HepG2 (cell line): ENCODE measurements around the gene CECR2. TPM values are rescaled to one million over a fixed set of nuclear protein-coding genes. Genes with fewer than 3 reads are reported as not detected.

Experiments
- ATAC-seq: fragments of 200-7000 bp; cut with Tn5 transposase; 3 replicates; pipeline ENCODE4 v1.9.1; 2020; ENCODE audit warnings: mild to moderate bottlenecking, moderate library complexity
- BruUV-seq: library from RNA; stranded (reverse); fragments of 400-500 nt; replicated peaks from 2 replicates; lab custom pipeline; 2021; lab: Mats Ljungman, UMichigan
- CTCF ChIA-PET: fragments of 300-600 bp; formaldehyde crosslinking; extraction: SDS; loops from one replicate; lab custom pipeline; 2021; ENCODE audit warnings: low total read pairs, inconsistent platforms, low intra/inter-chr PET ratio; lab: Yijun Ruan, JAX
- POLR2A ChIA-PET: fragments of 350-600 bp; sonication (Branson Sonifier 250); formaldehyde crosslinking; loops from one replicate; lab custom pipeline; 2020; ENCODE audit warnings: antibody characterized with exemption, inconsistent platforms; lab: Yijun Ruan, JAX
- DNase-seq: peaks from one replicate; pipeline ENCODE4 v3.0.0-alpha.2; 2015; ENCODE audit warnings: low spot score
- FAIRE-seq: peaks from 3 replicates; lab custom pipeline; 2011; peaks lifted over from hg19 to GRCh38; lab: Jason Lieb, UNC
- H2AFZ ChIP-seq: one replicate; pipeline ENCODE4 v1.6.1; 2011; ENCODE audit warnings: low read length, inconsistent platforms
- H3K27ac ChIP-seq: fragments of 300-600 bp; 3 replicates; pipeline ENCODE4 v1.8.0; 2011; ENCODE audit warnings: mixed run types, mild to moderate bottlenecking, mixed read lengths, low read length, inconsistent platforms; ENCODE audit not compliant: insufficient read depth; ENCODE audit errors: extremely low read length
- H3K27me3 ChIP-seq, 2 experiments: fragments of 200-600 bp in 1 of 2; 2 replicates in 1 of 2; 3 replicates in 1 of 2; pipeline versions ENCODE4 v1.6.0 to v1.8.0; 2011; ENCODE audit warnings: low read length in 2 of 2, mild to moderate bottlenecking in 2 of 2, moderate library complexity in 2 of 2, inconsistent platforms in 1 of 2; ENCODE audit not compliant: insufficient read depth in 2 of 2, control insufficient read depth in 1 of 2
- H3K36me3 ChIP-seq, 2 experiments: fragments of 200-600 bp in 1 of 2; replicated peaks in 1 of 2; 2 replicates in 1 of 2; 3 replicates in 1 of 2; pipeline versions ENCODE4 v1.5.1 to v1.8.0; 2011; ENCODE audit warnings: low read length in 2 of 2, inconsistent platforms in 1 of 2; ENCODE audit not compliant: insufficient read depth in 2 of 2, control insufficient read depth in 1 of 2
- H3K4me1 ChIP-seq: 2 replicates; pipeline ENCODE4 v1.5.1; 2012; ENCODE audit warnings: low read length, inconsistent platforms; ENCODE audit not compliant: insufficient read depth
- H3K4me2 ChIP-seq: 2 replicates; pipeline ENCODE4 v1.6.0; 2011; ENCODE audit warnings: low read depth, low read length, inconsistent platforms
- H3K4me3 ChIP-seq, 3 experiments: fragments of 200-600 bp in 1 of 3; sonication (generic), shearing (Covaris generic) in 1 of 3; replicated peaks in 1 of 3; 2 replicates each; pipeline ENCODE4 v1.5.1; 2011 to 2016; ENCODE audit warnings: low read length in 3 of 3, inconsistent platforms in 2 of 3, low read depth in 2 of 3, mild to moderate bottlenecking in 2 of 3, control low read depth in 1 of 3, mixed read lengths in 1 of 3; ENCODE audit not compliant: insufficient read depth in 1 of 3
- H3K79me2 ChIP-seq: one replicate; pipeline ENCODE4 v1.6.1; 2011; ENCODE audit warnings: low read length, inconsistent platforms; ENCODE audit not compliant: insufficient read depth
- H3K9ac ChIP-seq: 2 replicates; pipeline ENCODE4 v1.6.0; 2011; ENCODE audit warnings: mild to moderate bottlenecking, low read depth, low read length, inconsistent platforms; ENCODE audit not compliant: insufficient read depth
- H3K9me3 ChIP-seq: 2 replicates; pipeline ENCODE4 v1.5.1; 2012; ENCODE audit warnings: mild to moderate bottlenecking, low read length
- H4K20me1 ChIP-seq: 2 replicates; pipeline ENCODE4 v1.6.0; 2011; ENCODE audit warnings: inconsistent platforms, mild to moderate bottlenecking, low read length, moderate library complexity; ENCODE audit not compliant: insufficient read depth
- CEBPB ChIP-seq: IDR thresholded peaks from 2 replicates; pipeline ENCODE4 v1.6.1; 2011; ENCODE audit warnings: low read depth, low read length, improper control_type of control experiment, borderline replicate concordance
- HINFP ChIP-seq: sonication (generic); formaldehyde crosslinking; IDR thresholded peaks from 2 replicates; pipeline ENCODE4 v1.4.0; 2020; ENCODE audit warnings: low read depth, mild to moderate bottlenecking, missing genetic modification reagents
- IRF2 ChIP-seq: IDR thresholded peaks from 2 replicates; pipeline ENCODE4 v1.6.1; 2018; ENCODE audit warnings: missing genetic modification reagents, missing compliant biosample characterization
- KDM6A ChIP-seq: IDR thresholded peaks from 2 replicates; pipeline ENCODE4 v1.6.1; 2016; ENCODE audit warnings: low read depth
- KMT2A ChIP-seq: sonication (generic); formaldehyde crosslinking; IDR thresholded peaks from 2 replicates; pipeline ENCODE4 v1.4.0; 2020; ENCODE audit warnings: missing genetic modification reagents
- NCOA2 ChIP-seq: sonication (generic); formaldehyde crosslinking; IDR thresholded peaks from 2 replicates; pipeline ENCODE4 v1.8.0; 2022; ENCODE audit warnings: inconsistent platforms
- PAX8 ChIP-seq: sonication (generic); formaldehyde crosslinking; IDR thresholded peaks from 2 replicates; pipeline ENCODE4 v1.8.0; 2022; ENCODE audit warnings: mild to moderate bottlenecking, missing genetic modification reagents, borderline replicate concordance
- PRDM10 ChIP-seq: sonication (generic); formaldehyde crosslinking; IDR thresholded peaks from 2 replicates; pipeline ENCODE4 v1.4.0; 2020; ENCODE audit warnings: low read depth, missing genetic modification reagents
- SP4 ChIP-seq: sonication (generic); formaldehyde crosslinking; IDR thresholded peaks from 2 replicates; pipeline ENCODE4 v1.8.1; 2023; ENCODE audit warnings: mild to moderate bottlenecking, missing genetic modification reagents
- WGBS: methylation state at CpG from one replicate; pipeline ENCODE4 v1.1.6; 2017; ENCODE audit warnings: low lambda C conversion rate; 5-methylcytosine and 5-hydroxymethylcytosine counted together
- in situ Hi-C: cut with HindIII; loops from 2 replicates; pipeline ENCODE4 v1.10.0; 2017; ENCODE audit warnings: low pct_unique_long_range_greater_than_20kb; ENCODE audit not compliant: extremely low pct_ligation_motif_present
- intact Hi-C: fragments of 100-400 bp; cut with micrococcal nuclease; formaldehyde crosslinking; loops from one replicate; pipeline ENCODE4 v1.10.0; 2022; ENCODE audit not compliant: unreplicated experiment
- polyA plus RNA-seq, 8 experiments: library from polyadenylated mRNA; depleted of rRNA in 3 of 8; stranded (reverse) in 7 of 8; unstranded in 1 of 8; fragments of >200 nt; fragmentation: Illumina TruSeq in 4 of 8; extraction: Trizol in 4 of 8; gene quantifications; 2 replicates each; pipeline versions ENCODE4 v1.2.1 to v1.2.3, GENCODE V29; 2011 to 2016; ENCODE audit warnings: low read depth in 4 of 8, missing spikeins in 1 of 8, mixed read lengths in 1 of 8; ENCODE audit not compliant: insufficient read depth in 1 of 8
- total RNA-seq, 5 experiments: library from RNA; depleted of rRNA; stranded (reverse); fragments of >200 nt; fragmentation: Illumina TruSeq; extraction: Trizol; gene quantifications; 2 replicates each; pipeline ENCODE4 v1.2.3, GENCODE V29; 2016; ENCODE audit warnings: low read depth in 1 of 5
- TF ChIP-seq, protein P1 (sequence below): sonication (generic); formaldehyde crosslinking; IDR thresholded peaks from 2 replicates; pipeline ENCODE4 v1.4.0; 2020; ENCODE audit warnings: mild to moderate bottlenecking, missing genetic modification reagents
- TF ChIP-seq, protein P2 (sequence below): sonication (generic); formaldehyde crosslinking; IDR thresholded peaks from 2 replicates; pipeline ENCODE4 v1.4.0; 2020; ENCODE audit warnings: missing genetic modification reagents

Gene CECR2
- total and polyA plus RNA-seq, 2 of the 13 experiments (the other 11 are each of a cell fraction or from before 2014, with no cell fraction given), result not detected

GRCh38 chr22:17322511-17322910, 46.7 kb upstream of the CECR2 start:
- BruUV-seq, result no TSS peak
- intact Hi-C loops, result no loop called here
- Histone ChIP-seq H2AFZ (no peak overlapping the region), H3K9me3 (no peaks in the 10 kb centered on the region), H3K27ac (no peak overlapping the region), H3K4me3 (no peak overlapping the region), H3K27me3 (peaks cover 0 to 6% of the 10 kb centered on the region in 2 experiments; a peak in 1 of 5 replicates), H3K4me2 (no peak overlapping the region), H3K79me2 (no peaks in the 10 kb centered on the region), H3K4me1 (no peaks in the 10 kb centered on the region), H3K9ac (no peak overlapping the region), H4K20me1 (no peaks in the 10 kb centered on the region), H3K36me3 (no peaks in the 10 kb centered on the region)
- no peak for ATAC-seq
- ChIA-PET CTCF (no interaction called here), POLR2A (no interaction called here)
- FAIRE-seq, result no peak
- in situ Hi-C loops, result no loop called here
- TF ChIP-seq, protein P1, sequence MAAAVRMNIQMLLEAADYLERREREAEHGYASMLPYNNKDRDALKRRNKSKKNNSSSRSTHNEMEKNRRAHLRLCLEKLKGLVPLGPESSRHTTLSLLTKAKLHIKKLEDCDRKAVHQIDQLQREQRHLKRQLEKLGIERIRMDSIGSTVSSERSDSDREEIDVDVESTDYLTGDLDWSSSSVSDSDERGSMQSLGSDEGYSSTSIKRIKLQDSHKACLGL, result no peak
- TF ChIP-seq CEBPB (no peak), SP4 (CRISPR knock-in tag) (no peak), IRF2 (no peak), NCOA2 (CRISPR knock-in tag) (no peak), KDM6A (CRISPR knock-in tag) (no peak), KMT2A (CRISPR knock-in tag) (no peak), PAX8 (CRISPR knock-in tag) (no peak)
- TF ChIP-seq, protein P2, sequence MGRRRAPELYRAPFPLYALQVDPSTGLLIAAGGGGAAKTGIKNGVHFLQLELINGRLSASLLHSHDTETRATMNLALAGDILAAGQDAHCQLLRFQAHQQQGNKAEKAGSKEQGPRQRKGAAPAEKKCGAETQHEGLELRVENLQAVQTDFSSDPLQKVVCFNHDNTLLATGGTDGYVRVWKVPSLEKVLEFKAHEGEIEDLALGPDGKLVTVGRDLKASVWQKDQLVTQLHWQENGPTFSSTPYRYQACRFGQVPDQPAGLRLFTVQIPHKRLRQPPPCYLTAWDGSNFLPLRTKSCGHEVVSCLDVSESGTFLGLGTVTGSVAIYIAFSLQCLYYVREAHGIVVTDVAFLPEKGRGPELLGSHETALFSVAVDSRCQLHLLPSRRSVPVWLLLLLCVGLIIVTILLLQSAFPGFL (CRISPR knock-in tag), result no peak
- no peak for DNase-seq
- 37% methylated on average over 4 of the region's 4 CpGs for WGBS

DNA sequence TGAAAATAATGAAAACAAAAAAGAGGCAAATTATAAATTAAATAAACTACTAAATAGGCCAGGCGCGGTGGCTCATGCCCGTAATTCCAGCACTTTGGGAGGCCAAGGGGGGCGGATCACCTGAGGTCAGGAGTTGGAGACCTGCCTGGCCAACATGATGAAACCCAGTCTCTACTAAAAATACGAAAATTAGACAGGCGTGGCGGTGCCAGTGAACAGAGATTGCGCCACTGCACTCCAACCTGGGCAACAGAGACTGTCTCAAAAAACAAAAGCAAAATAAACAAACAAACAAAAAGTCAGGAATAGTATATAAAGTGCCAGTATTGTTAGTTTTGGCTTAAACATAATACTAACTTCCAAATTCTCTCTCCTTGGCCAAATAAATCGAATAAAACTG, 37.6 kb upstream of the CECR2 start:
- no TSS peak for BruUV-seq
- no peak overlapping the region for H3K27ac ChIP-seq
- DNase-seq, result no peak
- ATAC-seq, result no peak
- 58% methylated on average over 9 of the region's 9 CpGs for WGBS
- no peak overlapping the region for H2AFZ ChIP-seq
- H3K4me1 ChIP-seq, result no peaks in the 10 kb centered on the region
- in situ Hi-C loops (no loop called here), intact Hi-C loops (no loop called here)
- no peak for FAIRE-seq
- H3K79me2 ChIP-seq, result no peaks in the 10 kb centered on the region
- no peak overlapping the region for H3K4me3 ChIP-seq
- ChIA-PET CTCF (no interaction called here), POLR2A (no interaction called here)
- no peak overlapping the region for H3K9ac ChIP-seq
- H3K27me3 ChIP-seq, result peaks cover 0 to 9% of the 10 kb centered on the region in 2 experiments; a peak in 1 of 5 replicates
- no peaks in the 10 kb centered on the region for H3K36me3 ChIP-seq
- no peaks in the 10 kb centered on the region for H4K20me1 ChIP-seq
- H3K9me3 ChIP-seq, result no peaks in the 10 kb centered on the region
- H3K4me2 ChIP-seq, result no peak overlapping the region
- no peak for TF ChIP-seq HINFP (CRISPR knock-in tag)
- TF ChIP-seq PRDM10 (CRISPR knock-in tag), result no peak
